Coronary artery (tissue), 2 donors: Measurements from ENCODE around the gene FRMD6.

ENCODE experiments used
- DNase-seq: peaks from one replicate; pipeline ENCODE4 v3.0.0-alpha.2; 2017; ENCODE audit warnings: low spot score
- H3K27ac ChIP-seq, 2 donors: fragments of 200-600 bp; sonication (generic); one replicate each; pipeline ENCODE4 v1.5.1; 2016 to 2019
- H3K4me3 ChIP-seq: fragments of 200-600 bp; sonication (generic); 2 replicates; pipeline ENCODE4 v1.5.1; 2016; ENCODE audit warnings: mild to moderate bottlenecking, moderate library complexity
- CTCF ChIP-seq: fragments of 200-600 bp; sonication (generic); IDR thresholded peaks from one replicate; pipeline ENCODE4 v1.5.1; 2019; ENCODE audit warnings: antibody characterized with exemption

Gene FRMD6

GRCh38 chr14:51692646-51693045 lies 40.9 kb downstream of the FRMD6 start:
- no peak for TF ChIP-seq CTCF
- Histone ChIP-seq H3K4me3 (no peak overlapping the region), H3K27ac (no peak overlapping the region)
- no peak for DNase-seq

- Histone ChIP-seq H3K27ac (no peak overlapping the region), H3K4me3 (no peak overlapping the region)
- DNase-seq, result no peak
- TF ChIP-seq CTCF, result no peak
Measured at GRCh38 chr14:51697848-51698247, 46.1 kb downstream of the FRMD6 start.

- no peak for DNase-seq
Measured at GRCh38 chr14:51701951-51702350, 50.2 kb downstream of the FRMD6 start.

GRCh38 chr14:51703787-51704186 lies 52.1 kb downstream of the FRMD6 start:
- no peak for DNase-seq
- no peak overlapping the region for H3K27ac ChIP-seq
- TF ChIP-seq CTCF, result no peak
- H3K4me3 ChIP-seq, result no peak overlapping the region

More at GRCh38 chr14:51701951-51702350, 50.2 kb downstream of the FRMD6 start:
- no peak for TF ChIP-seq CTCF
- no peak overlapping the region for H3K4me3 ChIP-seq
- H3K27ac ChIP-seq, result no peak overlapping the region

- H3K27ac ChIP-seq, result no peak overlapping the region
- TF ChIP-seq CTCF, result no peak
Measured at GRCh38 chr14:51704545-51704944, 52.8 kb downstream of the FRMD6 start.

GRCh38 chr14:51707327-51707726 lies 55.6 kb downstream of the FRMD6 start:
- TF ChIP-seq CTCF, result no peak
- Histone ChIP-seq H3K27ac (no peak overlapping the region), H3K4me3 (no peak overlapping the region)
- no peak for DNase-seq

More at GRCh38 chr14:51704545-51704944, 52.8 kb downstream of the FRMD6 start:
- H3K4me3 ChIP-seq, result no peak overlapping the region
- DNase-seq, result no peak

- H3K4me3 ChIP-seq, result no peak overlapping the region
- no peak for DNase-seq
- no peak overlapping the region for H3K27ac ChIP-seq
- TF ChIP-seq CTCF, result no peak
Measured at GRCh38 chr14:51711505-51711904, 59.8 kb downstream of the FRMD6 start.
